GM18873 (cell line): ENCODE measurements around the gene GIT2.
"Not testable (repeated sequence)": the region's sequence is repeated elsewhere in the genome, so short reads cannot be mapped to it uniquely, and the experiment has no call there.

Experiments used
- ATAC-seq: cut with Tn5 transposase; IDR thresholded peaks from one replicate; pipeline ENCODE4 v1.9.1; 2021; ENCODE audit warnings: mild to moderate bottlenecking, moderate library complexity, moderate number of reproducible peaks; ENCODE audit not compliant: unreplicated experiment, low FRiP score

The GIT2 gene

GRCh38 chr12:110005319-110005973 lies 9.3 kb upstream of the GIT2 start:
- ATAC-seq = no peak

GRCh38 chr12:110004598-110004997 lies 8.4 kb upstream of the GIT2 start:
- ATAC-seq = no peak

GRCh38 chr12:110002676-110003515 lies 6.7 kb upstream of the GIT2 start:
- ATAC-seq = no peak

- ATAC-seq = no peak
These were observed 5.4 kb upstream of the GIT2 start for GRCh38 chr12:110001596-110001995.

- no peak for ATAC-seq
These were observed 3.9 kb upstream of the GIT2 start for GRCh38 chr12:109999983-110000505.

GRCh38 chr12:109999649-109999971 lies 3.4 kb upstream of the GIT2 start:
- ATAC-seq = no peak

GRCh38 chr12:109998904-109999648 lies 2.9 kb upstream of the GIT2 start, which contains the start of gene ANKRD13A:
Gene ANKRD13A (plus strand): TSS chr12:109999430. CDS start chr12:109999689, 259 bp downstream.
- ATAC-seq = peak; percentile 44

- no peak for ATAC-seq
These were observed 2.2 kb upstream of the GIT2 start for GRCh38 chr12:109998241-109998903.

GRCh38 chr12:109997393-109997792 lies 1.2 kb upstream of the GIT2 start:
- ATAC-seq = no peak

GRCh38 chr12:109996483-109996853 lies 300 bp upstream of the GIT2 start:
- ATAC-seq = no peak

- no peak for ATAC-seq
These were observed 845 bp downstream of the GIT2 start for GRCh38 chr12:109995361-109995685.

GRCh38 chr12:109994401-109995175 lies 1.6 kb downstream of the GIT2 start:
- no peak for ATAC-seq

GRCh38 chr12:109993091-109993490 lies 3.1 kb downstream of the GIT2 start:
- no peak for ATAC-seq

- ATAC-seq = no peak
These were observed 4.6 kb downstream of the GIT2 start for GRCh38 chr12:109991586-109991985.

- ATAC-seq = no peak
These were observed 6.8 kb downstream of the GIT2 start for GRCh38 chr12:109989380-109989779.

GRCh38 chr12:109988903-109989302 lies 7.3 kb downstream of the GIT2 start:
- ATAC-seq = no peak

- no peak for ATAC-seq
These were observed 7.9 kb downstream of the GIT2 start for GRCh38 chr12:109988274-109988673.

GRCh38 chr12:109987615-109988014 lies 8.6 kb downstream of the GIT2 start:
- no peak for ATAC-seq

- not testable (repeated sequence) for ATAC-seq
These were observed 9.9 kb downstream of the GIT2 start for GRCh38 chr12:109986236-109986635.
